GM06990 (cell line): ENCODE results near the gene FBXO17.

Experiments
- DNase-seq: peaks from one replicate; pipeline ENCODE4 v3.0.0-alpha.2; 2011; ENCODE audit not compliant: insufficient read length; ENCODE audit errors: extremely low read depth
- H3K27me3 ChIP-seq: replicated peaks from 2 replicates; pipeline ENCODE4 v1.6.0; 2011; ENCODE audit warnings: low read length; ENCODE audit not compliant: control insufficient read depth, insufficient read depth
- H3K36me3 ChIP-seq: 2 replicates; pipeline ENCODE4 v1.5.1; 2011; ENCODE audit warnings: low read length; ENCODE audit not compliant: control insufficient read depth, insufficient read depth
- H3K4me3 ChIP-seq: replicated peaks from 2 replicates; pipeline ENCODE4 v1.5.1; 2011; ENCODE audit warnings: low read depth, mild to moderate bottlenecking, control low read depth, low read length
- TF ChIP-seq, protein P1 (sequence below): IDR thresholded peaks from 2 replicates; pipeline ENCODE4 v1.5.1; 2011; ENCODE audit warnings: low read length, control low read depth, mild to moderate bottlenecking, inconsistent platforms; ENCODE audit not compliant: insufficient read depth, poor library complexity, severe bottlenecking

The FBXO17 gene

DNA sequence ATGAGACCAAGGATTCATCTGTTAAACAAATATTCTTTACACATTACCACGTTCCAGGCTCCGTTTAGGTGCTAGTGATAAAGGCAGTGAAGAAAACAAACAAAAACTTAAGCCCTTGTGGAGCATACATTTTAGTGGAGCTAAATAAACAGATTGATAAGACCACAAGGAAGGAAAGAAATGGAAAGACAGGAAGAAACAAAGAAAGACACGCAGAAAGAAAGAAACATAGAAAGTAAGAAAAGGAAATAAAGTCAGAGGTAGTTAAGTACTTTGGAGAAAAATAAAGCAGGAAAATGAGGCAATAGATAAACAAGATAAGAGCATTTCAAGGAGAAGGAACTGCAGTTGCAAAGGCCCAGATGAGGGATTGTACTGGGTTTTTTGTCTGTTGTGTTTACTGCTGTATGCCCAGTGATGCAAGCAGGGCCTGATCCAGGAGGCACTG is 74.8 kb downstream of the FBXO17 start:
- no peak for DNase-seq
- Histone ChIP-seq H3K4me3 (peak overlapping the region; percentile 74), H3K36me3 (no peaks in the 10 kb centered on the region), H3K27me3 (no peaks in the 10 kb centered on the region)
- TF ChIP-seq, protein P1, sequence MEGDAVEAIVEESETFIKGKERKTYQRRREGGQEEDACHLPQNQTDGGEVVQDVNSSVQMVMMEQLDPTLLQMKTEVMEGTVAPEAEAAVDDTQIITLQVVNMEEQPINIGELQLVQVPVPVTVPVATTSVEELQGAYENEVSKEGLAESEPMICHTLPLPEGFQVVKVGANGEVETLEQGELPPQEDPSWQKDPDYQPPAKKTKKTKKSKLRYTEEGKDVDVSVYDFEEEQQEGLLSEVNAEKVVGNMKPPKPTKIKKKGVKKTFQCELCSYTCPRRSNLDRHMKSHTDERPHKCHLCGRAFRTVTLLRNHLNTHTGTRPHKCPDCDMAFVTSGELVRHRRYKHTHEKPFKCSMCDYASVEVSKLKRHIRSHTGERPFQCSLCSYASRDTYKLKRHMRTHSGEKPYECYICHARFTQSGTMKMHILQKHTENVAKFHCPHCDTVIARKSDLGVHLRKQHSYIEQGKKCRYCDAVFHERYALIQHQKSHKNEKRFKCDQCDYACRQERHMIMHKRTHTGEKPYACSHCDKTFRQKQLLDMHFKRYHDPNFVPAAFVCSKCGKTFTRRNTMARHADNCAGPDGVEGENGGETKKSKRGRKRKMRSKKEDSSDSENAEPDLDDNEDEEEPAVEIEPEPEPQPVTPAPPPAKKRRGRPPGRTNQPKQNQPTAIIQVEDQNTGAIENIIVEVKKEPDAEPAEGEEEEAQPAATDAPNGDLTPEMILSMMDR = no peak

DNA sequence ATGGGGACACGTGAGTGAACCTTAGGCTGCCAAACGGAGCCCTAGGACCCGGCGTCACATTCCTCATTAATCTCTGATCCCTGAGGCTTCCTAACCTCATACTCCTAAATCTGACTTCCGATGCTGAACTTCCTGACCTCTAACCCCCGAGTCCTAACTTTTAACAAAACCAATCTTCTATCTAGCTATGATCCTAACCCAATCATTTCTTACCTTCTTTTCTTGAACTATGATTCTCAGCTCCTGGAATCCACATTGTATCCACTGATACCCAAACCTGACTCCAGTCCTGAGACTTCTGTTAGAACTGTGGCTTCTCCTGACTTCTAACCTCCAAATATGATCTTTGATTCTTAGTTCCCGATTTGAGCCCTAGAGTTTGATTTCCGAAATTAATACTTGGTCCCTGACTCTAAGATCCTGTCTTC is 75.3 kb downstream of the FBXO17 start:
- no peaks in the 10 kb centered on the region for H3K36me3 ChIP-seq
- no peak for DNase-seq
- TF ChIP-seq, protein P1 = no peak
- H3K4me3 ChIP-seq = peak overlapping the region; percentile 74
- no peaks in the 10 kb centered on the region for H3K27me3 ChIP-seq

DNA sequence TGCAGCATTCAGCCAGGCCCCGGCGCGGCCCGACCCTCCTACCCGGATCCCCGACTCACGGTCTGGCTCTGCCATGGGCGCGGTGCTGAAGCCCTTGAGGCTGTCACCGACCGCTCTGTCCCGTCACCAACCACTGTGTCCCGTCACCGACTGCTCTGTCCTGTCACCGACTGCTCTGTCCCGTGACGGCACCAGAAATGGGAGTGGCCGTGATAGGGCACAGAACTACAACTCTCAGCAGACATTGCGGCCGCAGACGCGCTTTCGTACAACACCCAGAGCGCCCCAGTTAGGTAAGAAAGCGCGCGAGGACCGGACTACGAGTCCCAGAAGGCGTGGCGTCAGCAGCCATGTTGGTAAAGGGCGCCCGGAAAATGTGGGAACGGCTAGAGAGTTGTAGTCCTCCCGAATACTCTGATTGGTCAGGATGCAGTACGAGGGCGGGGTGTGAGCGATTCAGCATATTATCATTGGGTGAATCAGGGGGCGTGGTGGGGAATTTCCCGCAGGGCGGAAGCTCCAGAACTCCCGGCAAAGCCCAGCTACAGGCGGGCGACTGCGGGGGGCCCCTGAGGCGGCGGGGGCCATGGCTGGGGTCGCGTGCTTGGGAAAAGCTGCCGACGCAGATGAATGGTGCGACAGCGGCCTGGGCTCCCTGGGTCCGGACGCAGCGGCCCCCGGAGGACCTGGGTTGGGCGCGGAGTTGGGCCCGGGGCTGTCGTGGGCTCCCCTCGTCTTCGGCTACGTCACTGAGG is 75.9 kb downstream of the FBXO17 start, which contains the start of the genes NFKBIB and SIRT2:
TSS of gene NFKBIB (plus strand) at position 523 of the 755 bp plus-strand sequence. CDS start at position 587, 64 bp downstream.
TSS of gene SIRT2 (minus strand) at position 172 of the 755 bp plus-strand sequence. CDS start at position 75, 97 bp downstream.
- TF ChIP-seq, protein P1 = no peak
- peak; percentile 96 for DNase-seq
- H3K27me3 ChIP-seq = no peaks in the 10 kb centered on the region
- H3K4me3 ChIP-seq = peak within 1 kb of the TSS; percentile 77
- H3K36me3 ChIP-seq = no peaks in the 10 kb centered on the region

DNA sequence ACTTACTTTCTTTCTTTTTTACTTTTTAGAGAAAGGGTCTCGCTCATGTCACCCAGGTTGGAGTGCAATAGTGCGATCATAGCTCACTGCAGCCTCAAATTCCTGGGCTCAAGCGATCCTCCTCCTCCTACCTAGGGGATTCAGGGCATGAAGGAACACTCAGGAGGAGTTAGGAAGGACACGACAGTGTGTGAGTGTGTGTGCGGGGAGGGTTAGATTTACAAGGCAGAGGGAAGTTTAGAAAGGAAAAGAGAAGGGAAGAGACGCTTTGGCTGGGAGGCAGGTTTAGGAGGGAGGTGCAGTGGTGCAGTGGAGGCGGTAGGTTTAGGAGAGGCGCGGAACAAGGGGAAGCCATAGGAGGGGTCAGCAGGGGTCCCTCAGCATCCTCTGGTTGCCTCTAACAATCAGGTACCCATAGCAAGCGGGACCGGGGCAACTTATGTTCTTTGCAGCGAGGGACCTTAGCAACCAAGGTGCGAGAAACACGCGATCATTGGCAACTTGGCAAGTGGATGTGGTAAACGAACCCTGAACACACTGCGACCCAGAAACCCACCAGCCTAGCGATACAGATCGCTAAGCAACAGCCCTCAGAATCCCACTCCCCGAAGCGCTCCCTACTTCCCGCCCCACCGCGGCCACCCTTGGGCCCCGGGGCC is 76.6 kb downstream of the FBXO17 start:
- Histone ChIP-seq H3K36me3 (no peaks in the 10 kb centered on the region), H3K27me3 (no peaks in the 10 kb centered on the region), H3K4me3 (peak overlapping the region; percentile 77)
- DNase-seq = no peak
- TF ChIP-seq, protein P1 = no peak

DNA sequence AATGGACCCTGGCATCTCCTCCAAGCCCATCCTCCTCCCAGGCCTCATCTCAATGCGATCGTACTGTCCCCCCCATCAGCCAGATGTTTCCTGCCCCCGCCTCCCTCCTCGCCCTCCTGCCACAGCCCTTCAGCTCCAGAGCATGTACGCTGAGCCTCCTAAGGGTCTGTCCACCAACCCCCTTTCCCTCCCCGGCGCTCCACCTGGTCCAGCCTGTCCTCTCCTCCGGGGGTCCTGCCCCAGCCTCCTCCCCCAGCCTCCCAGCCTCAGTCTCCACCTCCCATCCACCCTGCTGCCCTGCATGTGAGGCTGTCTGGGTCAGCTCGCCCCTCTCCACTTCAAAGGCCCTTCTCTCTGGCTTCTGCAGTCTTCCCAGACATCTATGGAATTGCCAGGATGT is 80.6 kb downstream of the FBXO17 start:
- Histone ChIP-seq H3K4me3 (no peak overlapping the region), H3K27me3 (no peaks in the 10 kb centered on the region), H3K36me3 (no peaks in the 10 kb centered on the region; the same call in 1 of the 2 replicates)
- TF ChIP-seq, protein P1 = no peak
- DNase-seq = no peak
